H54 (cell line): Measurements from ENCODE around the gene SDCCAG8.

Experiments
- DNase-seq: peaks from one replicate; pipeline ENCODE4 v3.0.0; 2011; ENCODE audit warnings: low spot score, mixed read lengths; ENCODE audit not compliant: insufficient read length
- FAIRE-seq: peaks from 3 replicates; lab custom pipeline; 2011; peaks lifted over from hg19 to GRCh38; lab: Jason Lieb, UNC
- POLR2A ChIP-seq: IDR thresholded peaks from 2 replicates; pipeline ENCODE4 v1.6.1; 2011; ENCODE audit warnings: low read depth, mild to moderate bottlenecking, low read length

SDCCAG8 gene

DNA sequence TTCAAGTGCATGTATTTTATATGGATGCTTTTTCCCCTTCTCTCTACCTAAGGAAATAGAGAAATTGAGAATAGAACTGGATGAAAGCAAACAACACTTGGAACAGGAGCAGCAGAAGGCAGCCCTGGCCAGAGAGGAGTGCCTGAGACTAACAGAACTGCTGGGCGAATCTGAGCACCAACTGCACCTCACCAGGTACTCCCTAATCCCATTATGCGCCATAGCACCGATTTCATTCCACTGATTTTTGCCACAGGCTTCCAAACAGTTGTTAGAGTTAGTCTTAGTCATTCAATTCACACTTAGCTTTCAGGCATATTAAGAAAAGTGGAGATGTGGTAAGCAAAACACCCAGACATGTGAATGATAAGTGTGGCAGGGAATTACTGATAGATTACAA lies 122.8 kb downstream of the SDCCAG8 start:
- FAIRE-seq: no peak
- no peak for DNase-seq
- no peak for TF ChIP-seq POLR2A

DNA sequence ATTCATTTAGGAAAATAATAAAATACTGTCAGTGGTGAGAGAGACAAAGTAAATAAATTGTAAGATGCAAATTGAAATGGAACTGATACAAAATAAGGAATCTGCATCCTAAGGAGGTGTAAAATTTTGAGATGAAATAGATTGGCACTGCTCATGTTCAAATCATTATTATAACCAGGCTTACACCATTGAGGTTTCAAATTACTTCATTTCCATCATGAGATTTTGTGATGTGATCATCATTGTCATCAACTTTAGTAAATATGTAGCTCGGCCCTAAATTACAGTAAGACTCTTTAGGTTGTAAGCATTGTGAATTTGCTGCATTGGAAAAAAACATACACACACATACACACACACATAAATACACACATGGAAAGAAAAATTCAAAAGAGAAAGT lies 123.4 kb downstream of the SDCCAG8 start:
- TF ChIP-seq POLR2A: no peak
- no peak for DNase-seq
- FAIRE-seq: no peak

DNA sequence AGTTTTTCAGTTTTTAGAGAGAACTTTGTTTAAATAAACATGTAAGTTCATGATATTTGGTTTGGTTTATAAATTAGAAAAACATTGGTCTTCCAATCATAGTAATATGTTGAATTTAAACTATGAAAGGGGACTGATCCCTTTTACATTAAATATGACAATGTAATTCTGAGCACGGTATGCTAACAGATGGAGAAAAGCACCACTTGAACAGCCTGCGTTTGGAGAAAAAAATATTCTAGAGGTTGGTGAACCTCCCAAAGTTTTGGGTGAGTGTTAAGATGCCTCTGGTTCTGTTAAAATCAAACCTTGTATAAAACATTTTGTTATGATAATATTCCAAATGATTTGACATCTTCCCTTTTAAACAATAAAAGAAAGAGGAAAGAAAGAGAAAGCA lies 123.9 kb downstream of the SDCCAG8 start:
- TF ChIP-seq POLR2A: no peak
- DNase-seq (no peak), FAIRE-seq (no peak)

DNA sequence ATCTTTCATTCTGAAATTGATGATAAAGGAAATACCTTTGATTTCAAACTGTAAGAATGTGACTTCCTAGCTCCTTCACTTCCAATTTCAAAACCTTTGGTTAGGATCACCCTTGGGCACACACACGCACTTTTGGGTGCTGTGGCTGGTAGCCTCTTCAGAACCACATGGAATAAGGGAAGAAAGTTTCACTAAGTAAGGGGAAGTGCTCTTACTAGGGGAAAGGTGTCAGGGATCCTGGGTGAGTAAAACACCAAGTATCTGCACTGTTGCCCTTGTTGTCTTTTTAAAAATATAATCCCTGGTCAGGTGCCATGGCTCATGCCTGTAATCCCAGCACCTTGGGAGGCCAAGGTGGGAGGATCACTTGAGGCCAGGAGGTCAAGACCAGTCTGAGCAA lies 132.4 kb downstream of the SDCCAG8 start:
- no peak for FAIRE-seq
- TF ChIP-seq POLR2A: no peak
- DNase-seq: no peak

DNA sequence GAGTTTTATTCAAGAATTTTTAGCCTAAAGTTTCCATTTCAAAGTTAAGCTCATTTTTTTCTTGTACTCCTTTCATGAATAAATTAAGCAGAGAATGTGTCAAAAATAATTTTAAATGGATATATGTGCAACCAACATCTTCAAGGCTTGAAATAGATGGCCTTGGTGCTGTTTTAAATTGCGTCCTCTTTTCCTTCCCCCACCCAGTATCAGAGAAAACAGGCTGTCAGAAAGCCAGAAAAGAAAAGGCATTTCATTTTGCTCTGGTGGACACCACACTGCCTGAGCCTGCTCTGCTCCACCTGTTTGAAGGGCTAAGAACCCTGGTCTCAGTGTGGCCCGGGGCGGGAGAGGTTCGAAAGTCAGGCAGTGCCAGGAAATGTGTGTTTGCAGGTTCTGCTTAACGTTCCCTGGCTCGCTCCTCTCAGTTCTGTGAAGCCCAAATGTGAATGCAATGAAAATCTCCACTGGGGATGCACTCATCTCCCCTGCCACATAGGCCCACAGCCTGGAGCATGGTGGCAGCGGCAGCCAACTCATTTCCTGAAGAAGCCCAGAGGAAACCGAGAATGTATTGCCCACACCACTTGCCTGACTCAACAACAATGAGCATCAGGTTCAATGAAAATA lies 134.4 kb downstream of the SDCCAG8 start:
- FAIRE-seq (no peak), DNase-seq (no peak)
- no peak for TF ChIP-seq POLR2A

DNA sequence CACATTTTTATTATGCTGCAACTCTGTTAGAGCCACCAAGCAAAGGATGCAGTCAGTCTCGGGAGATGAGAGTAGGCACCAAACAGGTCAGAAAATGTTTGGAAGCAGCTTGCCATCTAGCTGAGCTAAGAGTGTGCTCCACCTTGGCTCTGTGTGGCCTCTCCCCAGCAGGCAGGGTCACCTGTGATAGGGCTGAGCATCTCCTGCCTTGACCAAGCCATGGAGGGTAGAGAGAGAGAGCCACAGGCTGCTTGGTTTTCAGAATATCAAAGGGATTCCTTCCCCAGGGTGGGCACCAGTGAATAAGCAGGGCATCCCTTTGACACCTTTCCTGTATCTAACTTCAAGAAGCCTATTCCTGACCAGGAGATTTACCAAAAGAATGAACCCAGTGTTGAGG lies 135.5 kb downstream of the SDCCAG8 start:
- TF ChIP-seq POLR2A: no peak
- DNase-seq: no peak
- FAIRE-seq: no peak

DNA sequence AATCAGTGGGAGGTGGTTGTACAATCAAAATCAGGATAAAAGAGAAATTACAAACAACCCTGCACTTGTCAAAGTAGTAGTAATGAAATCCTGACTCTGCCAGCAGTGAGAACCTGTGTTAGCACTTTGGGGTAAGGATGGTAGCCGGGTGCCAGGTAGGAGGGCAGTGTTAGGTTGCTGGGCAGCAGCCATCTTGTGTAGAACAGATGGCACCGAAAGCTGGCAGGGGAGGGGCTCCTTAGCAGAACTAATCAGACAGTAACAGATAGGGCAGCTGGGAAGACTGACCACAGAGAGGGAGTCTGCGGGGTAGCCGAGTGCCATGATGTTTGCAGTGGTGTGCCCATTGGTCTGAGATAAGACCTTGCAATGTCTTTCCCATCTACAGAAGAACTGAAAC lies 137.3 kb downstream of the SDCCAG8 start:
- TF ChIP-seq POLR2A: no peak
- DNase-seq (no peak), FAIRE-seq (no peak)

DNA sequence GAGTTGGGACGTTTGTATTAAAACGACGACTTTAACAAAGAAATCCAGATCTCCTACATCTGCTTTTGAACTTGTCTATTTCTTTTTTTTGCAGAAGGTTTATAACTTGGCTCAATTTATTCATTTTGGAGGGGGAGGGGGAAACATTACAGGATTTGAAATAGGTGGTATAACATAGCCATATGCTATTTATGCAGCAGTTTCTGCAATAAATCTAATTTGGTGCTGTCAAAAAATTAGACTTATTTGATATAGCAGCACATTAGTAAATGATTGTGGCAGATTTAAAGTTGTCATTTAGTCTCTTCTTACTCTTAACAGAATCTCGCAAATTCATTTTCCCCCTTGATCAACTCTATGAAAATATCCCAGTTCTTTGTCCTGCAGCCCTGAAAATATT lies 138.2 kb downstream of the SDCCAG8 start:
- no peak for TF ChIP-seq POLR2A
- DNase-seq (no peak), FAIRE-seq (no peak)

DNA sequence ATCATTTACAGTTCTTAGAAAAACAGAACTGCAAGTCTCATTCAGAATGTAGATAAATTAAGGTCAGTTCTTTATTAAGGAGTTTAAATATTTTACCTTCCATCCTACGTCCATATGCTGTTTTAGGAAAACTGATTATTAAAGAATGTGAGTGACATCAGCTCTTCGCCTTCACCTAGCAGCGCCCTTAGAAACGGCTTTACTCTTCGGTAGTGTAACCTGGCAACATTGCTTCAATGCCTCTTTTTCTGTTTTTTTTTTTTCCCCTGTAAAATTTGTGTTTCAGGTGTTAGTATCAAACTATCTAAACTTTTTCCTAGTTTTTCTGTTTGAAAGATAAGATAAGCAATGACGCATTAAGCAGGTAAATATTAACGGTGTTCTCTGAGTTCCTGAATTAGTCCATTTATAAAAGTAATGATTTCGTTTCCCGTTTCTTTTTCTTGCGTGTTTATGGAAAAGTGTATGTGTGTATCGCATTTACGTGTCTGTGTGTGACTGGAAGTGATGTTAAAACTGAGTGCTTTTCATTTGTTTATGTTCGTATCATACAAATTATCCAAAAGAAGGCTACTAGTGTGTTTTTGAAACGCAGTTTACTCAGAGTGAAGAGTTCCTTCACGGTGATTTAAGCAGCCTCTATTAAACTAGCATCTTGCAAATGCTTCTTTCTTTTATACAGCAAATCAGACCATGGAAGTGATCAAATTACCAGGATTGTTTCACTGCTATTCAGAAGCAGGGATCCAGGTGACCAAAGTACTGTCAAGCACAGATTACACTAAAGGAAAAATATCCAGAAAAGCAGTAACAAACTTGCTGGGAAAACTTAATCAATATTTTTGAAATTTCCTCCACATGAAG lies 139.0 kb downstream of the SDCCAG8 start:
- peak; percentile 50 for FAIRE-seq
- DNase-seq: no peak

DNA sequence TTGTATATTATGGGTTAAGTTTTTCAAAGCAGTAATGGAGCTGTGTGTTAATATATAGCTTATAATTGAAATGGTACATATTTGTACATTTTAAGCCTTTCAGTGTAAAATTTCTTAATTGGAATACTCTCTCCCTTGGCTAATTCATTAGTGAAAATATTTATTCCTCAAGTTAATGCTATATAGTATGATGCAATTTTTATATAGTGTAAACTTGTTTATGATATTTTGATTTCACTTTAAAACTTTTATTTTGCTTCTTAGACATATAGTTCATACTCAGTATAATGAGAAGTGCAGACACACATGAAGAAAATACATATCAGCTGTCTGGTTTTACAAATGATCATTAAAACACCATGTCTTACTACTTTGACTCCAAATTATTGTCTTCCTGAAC lies 140.6 kb downstream of the SDCCAG8 start:
- no peak for TF ChIP-seq POLR2A
- no peak for FAIRE-seq
- no peak for DNase-seq

More for the DNA sequence above, 139.0 kb downstream of the SDCCAG8 start:
- no peak for TF ChIP-seq POLR2A

DNA sequence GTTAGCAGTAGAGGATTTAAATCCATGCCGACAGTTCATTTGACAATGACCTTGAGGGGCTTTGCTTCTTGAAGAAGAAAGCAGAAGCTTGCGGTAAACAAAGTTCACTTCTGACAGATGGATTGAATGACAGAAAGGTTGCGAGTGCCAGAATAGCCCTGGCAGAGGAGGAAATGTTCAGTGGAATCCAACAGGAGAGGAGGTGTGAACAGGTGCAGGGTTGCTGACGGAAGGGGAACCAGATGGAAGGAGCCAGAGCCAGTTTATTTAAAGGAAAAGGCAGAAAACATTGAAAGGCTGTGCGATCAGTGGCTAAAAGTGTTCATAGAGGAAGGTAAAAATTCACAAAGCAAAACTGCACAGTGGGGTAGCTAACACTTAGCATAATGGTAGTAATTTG lies 141.0 kb downstream of the SDCCAG8 start:
- DNase-seq (no peak), FAIRE-seq (peak; percentile 20)
- no peak for TF ChIP-seq POLR2A

DNA sequence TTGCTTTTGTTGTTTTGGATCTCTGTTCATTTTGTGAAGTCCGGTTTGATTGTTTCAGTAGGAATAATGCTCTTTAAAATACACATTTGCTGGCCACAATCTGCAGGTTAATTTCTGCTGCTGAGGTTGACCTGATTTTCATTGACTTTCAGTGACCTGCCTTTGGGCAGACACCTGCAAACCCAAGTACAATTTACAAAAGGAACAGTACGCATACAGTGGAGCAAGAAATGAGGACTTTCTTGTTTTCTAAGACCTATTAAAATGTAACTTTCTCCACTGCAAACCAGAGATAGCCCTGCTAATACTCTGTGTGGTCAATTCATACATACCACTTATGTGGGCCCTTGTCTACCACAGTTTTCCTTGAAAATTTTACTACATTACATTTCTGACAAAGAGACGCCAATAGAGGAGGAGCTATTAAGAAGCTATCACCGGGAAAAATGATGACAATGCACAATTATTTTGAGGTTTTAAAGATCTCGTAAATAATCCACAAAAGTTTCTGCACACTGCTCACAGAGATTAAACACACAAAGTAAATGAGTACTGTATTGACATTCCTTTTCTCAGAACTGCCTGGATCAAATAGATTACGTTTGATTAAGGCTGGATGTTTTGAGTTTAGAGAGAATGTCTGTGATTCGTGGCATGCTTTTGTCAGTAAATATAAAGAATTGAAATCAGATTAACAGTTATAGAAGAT lies 141.9 kb downstream of the SDCCAG8 start:
- FAIRE-seq (no peak), DNase-seq (no peak)
- TF ChIP-seq POLR2A: no peak

DNA sequence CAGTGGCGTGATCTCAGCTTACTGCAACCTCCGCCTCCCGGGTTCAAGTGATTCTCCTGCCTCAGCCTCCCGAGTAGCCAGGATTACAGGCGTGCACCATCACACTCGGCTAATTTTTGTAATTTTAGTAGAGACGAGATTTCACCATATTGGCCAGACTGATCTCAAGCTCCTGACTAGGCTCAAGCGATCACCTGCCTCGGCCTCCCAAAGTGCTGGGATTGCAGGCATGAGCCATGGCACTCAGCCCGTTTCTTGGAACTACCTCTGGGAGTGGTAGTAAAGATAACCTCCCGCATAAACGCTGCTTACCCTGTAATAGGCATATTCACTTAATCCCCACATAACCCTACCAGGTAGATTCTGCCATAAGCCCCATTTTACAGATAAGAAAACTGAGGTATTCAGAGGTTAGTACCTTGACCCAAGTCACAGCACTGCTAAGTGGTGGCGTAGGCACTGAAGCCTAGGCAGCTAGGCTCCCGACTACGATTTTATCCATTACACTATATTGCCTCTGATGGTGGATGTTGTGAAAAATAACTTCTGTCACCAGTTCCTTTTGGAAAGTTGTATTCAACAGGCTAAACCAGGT lies 143.8 kb downstream of the SDCCAG8 start:
- no peak for TF ChIP-seq POLR2A
- FAIRE-seq: no peak
- DNase-seq: no peak

DNA sequence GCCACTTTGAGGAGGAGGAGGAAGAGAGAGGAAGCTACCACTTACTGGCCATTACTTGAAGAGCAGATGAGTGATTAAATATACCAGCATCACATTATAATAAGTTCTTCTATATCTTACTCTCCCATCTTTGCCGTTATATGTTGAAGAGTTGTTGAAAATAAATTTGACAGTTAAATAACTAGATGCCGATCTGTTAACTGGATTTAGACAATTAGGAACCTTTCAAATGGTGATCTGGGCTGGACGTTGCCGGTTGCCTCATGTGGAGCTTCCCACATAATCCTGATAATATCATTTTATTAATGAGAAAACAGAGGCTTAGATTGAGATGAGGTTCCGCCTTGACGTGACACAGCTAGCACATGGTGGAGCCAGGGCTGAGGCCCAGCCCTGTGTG lies 147.0 kb downstream of the SDCCAG8 start:
- DNase-seq (no peak), FAIRE-seq (no peak)
- TF ChIP-seq POLR2A: no peak
